WTC11 (cell line): ENCODE measurements around the gene IL17RD. TPM values are rescaled to one million over a fixed set of nuclear protein-coding genes. Genes with fewer than 3 reads are reported as not detected.

ENCODE experiments used
- ATAC-seq: fragments of 200-7000 bp; cut with Tn5 transposase; 2 replicates; pipeline ENCODE4 v1.10.0; 2021; ENCODE audit warnings: mild to moderate bottlenecking, moderate library complexity
- CTCF ChIA-PET: fragments of 300-600 bp; sonication (Branson Sonifier 250); formaldehyde crosslinking; loops from one replicate; lab custom pipeline; 2021; ENCODE audit warnings: antibody characterized with exemption; lab: Charles Lee
- POLR2A ChIA-PET: fragments of 350-600 bp; sonication (Branson Sonifier 250); formaldehyde crosslinking; loops from one replicate; lab custom pipeline; 2021; ENCODE audit warnings: antibody characterized with exemption; lab: Charles Lee
- DNase-seq: peaks from one replicate; pipeline ENCODE4 v3.0.0; 2021; ENCODE audit warnings: low spot score
- H3K27ac Mint-ChIP-seq: 2 replicates; pipeline ENCODE4 v1.8.0; 2021; ENCODE audit warnings: mixed read lengths
- H3K27me3 Mint-ChIP-seq: 2 replicates; pipeline ENCODE4 v1.8.0; 2021; ENCODE audit warnings: low read depth, mild to moderate bottlenecking, moderate library complexity, mixed read lengths
- H3K36me3 Mint-ChIP-seq: 2 replicates; pipeline ENCODE4 v1.8.0; 2021; ENCODE audit warnings: mixed read lengths
- H3K4me1 Mint-ChIP-seq: 2 replicates; pipeline ENCODE4 v1.8.0; 2022; ENCODE audit warnings: mixed read lengths
- H3K4me3 Mint-ChIP-seq: 2 replicates; pipeline ENCODE4 v1.8.0; 2021; ENCODE audit warnings: mild to moderate bottlenecking, moderate library complexity, mixed read lengths
- H3K9me3 Mint-ChIP-seq: 2 replicates; pipeline ENCODE4 v1.8.0; 2021; ENCODE audit warnings: mixed read lengths
- ARID4B ChIP-seq: sonication (generic); formaldehyde crosslinking; IDR thresholded peaks from 2 replicates; pipeline ENCODE4 v1.8.0; 2023; ENCODE audit warnings: missing genetic modification reagents, mild to moderate bottlenecking, borderline replicate concordance
- CDX4 ChIP-seq: fragments of 250-450 bp; sonication (Bioruptor Pico); IDR thresholded peaks from 2 replicates; pipeline ENCODE4 v1.9.0; 2021; ENCODE audit warnings: moderate library complexity, mild to moderate bottlenecking, inconsistent platforms, borderline replicate concordance
- CTCF ChIP-seq: fragments of 200-600 bp; IDR thresholded peaks from 2 replicates; pipeline ENCODE4 v1.8.0; 2022; ENCODE audit warnings: antibody characterized with exemption
- E2F1 ChIP-seq: sonication (generic); formaldehyde crosslinking; IDR thresholded peaks from 2 replicates; pipeline ENCODE4 v1.8.0; 2022; ENCODE audit warnings: mild to moderate bottlenecking, missing genetic modification reagents
- EMX1 ChIP-seq: fragments of 250-450 bp; sonication (Bioruptor Pico); IDR thresholded peaks from 2 replicates; pipeline ENCODE4 v1.8.0; 2021; ENCODE audit warnings: mild to moderate bottlenecking
- FOXP1 ChIP-seq: sonication (generic); formaldehyde crosslinking; IDR thresholded peaks from 2 replicates; pipeline ENCODE4 v1.8.0; 2022; ENCODE audit warnings: missing genetic modification reagents, mild to moderate bottlenecking, moderate library complexity, borderline replicate concordance
- GRHL2 ChIP-seq: fragments of 250-450 bp; sonication (Bioruptor Pico); IDR thresholded peaks from 2 replicates; pipeline ENCODE4 v1.8.0; 2022; ENCODE audit warnings: mild to moderate bottlenecking, moderate library complexity; ENCODE audit not compliant: insufficient replicate concordance, severe bottlenecking
- HMGXB4 ChIP-seq: sonication (generic); formaldehyde crosslinking; IDR thresholded peaks from 2 replicates; pipeline ENCODE4 v1.8.1; 2023; ENCODE audit warnings: mild to moderate bottlenecking, moderate library complexity, missing genetic modification reagents
- MLX ChIP-seq: sonication (generic); formaldehyde crosslinking; IDR thresholded peaks from 2 replicates; pipeline ENCODE4 v1.8.1; 2023; ENCODE audit warnings: mild to moderate bottlenecking, missing genetic modification reagents, moderate library complexity
- MXD4 ChIP-seq: fragments of 250-450 bp; sonication (Bioruptor Pico); IDR thresholded peaks from 2 replicates; pipeline ENCODE4 v1.8.0; 2021; ENCODE audit warnings: mild to moderate bottlenecking, moderate library complexity, borderline replicate concordance
- MYBL2 ChIP-seq: sonication (generic); formaldehyde crosslinking; IDR thresholded peaks from 2 replicates; pipeline ENCODE4 v1.8.1; 2023; ENCODE audit warnings: mild to moderate bottlenecking, moderate library complexity, missing genetic modification reagents
- NFATC4 ChIP-seq: fragments of 250-450 bp; sonication (Bioruptor Pico); IDR thresholded peaks from 2 replicates; pipeline ENCODE4 v1.9.0; 2021; ENCODE audit warnings: mild to moderate bottlenecking
- PRRX2 ChIP-seq: fragments of 250-450 bp; sonication (Bioruptor Pico); IDR thresholded peaks from 2 replicates; pipeline ENCODE4 v1.8.0; 2021; ENCODE audit warnings: mild to moderate bottlenecking
- RELA ChIP-seq: sonication (generic); formaldehyde crosslinking; IDR thresholded peaks from 2 replicates; pipeline ENCODE4 v1.8.1; 2022; ENCODE audit warnings: missing genetic modification reagents, mild to moderate bottlenecking, borderline replicate concordance
- SOX15 ChIP-seq: fragments of 250-450 bp; sonication (Bioruptor Pico); IDR thresholded peaks from 2 replicates; pipeline ENCODE4 v1.9.0; 2021; ENCODE audit warnings: mild to moderate bottlenecking
- TCF7 ChIP-seq: sonication (generic); formaldehyde crosslinking; IDR thresholded peaks from 2 replicates; pipeline ENCODE4 v1.8.0; 2022; ENCODE audit warnings: mild to moderate bottlenecking, low read depth, missing genetic modification reagents, moderate library complexity
- TEAD4 ChIP-seq: sonication (generic); formaldehyde crosslinking; IDR thresholded peaks from 2 replicates; pipeline ENCODE4 v1.8.0; 2022; ENCODE audit warnings: mild to moderate bottlenecking, missing genetic modification reagents
- ZMAT4 ChIP-seq: fragments of 250-450 bp; sonication (Bioruptor Pico); IDR thresholded peaks from 2 replicates; pipeline ENCODE4 v1.9.0; 2021; ENCODE audit warnings: mild to moderate bottlenecking
- ZNF263 ChIP-seq: sonication (generic); formaldehyde crosslinking; IDR thresholded peaks from 2 replicates; pipeline ENCODE4 v1.8.1; 2022; ENCODE audit warnings: low read depth, mild to moderate bottlenecking, moderate library complexity, missing genetic modification reagents
- ZNF671 ChIP-seq: fragments of 250-450 bp; sonication (Bioruptor Pico); IDR thresholded peaks from 2 replicates; pipeline ENCODE4 v1.8.0; 2021; ENCODE audit warnings: mild to moderate bottlenecking
- total RNA-seq: library from RNA; stranded (reverse); gene quantifications from 3 replicates; pipeline ENCODE4 v1.2.3, GENCODE V29; 2021

IL17RD gene
- total RNA-seq, 1 experiment from 2014 or later = 72.9 TPM

- ChIA-PET POLR2A (interaction anchor here (0.6 kb wide), 1 partner anchor 460 kb away, joined by 3 read pairs; no protein-coding TSS in a partner anchor), CTCF (interaction anchor here (0.7 to 1.5 kb wide), 4 partner anchors 35 to 75 kb away, joined by 3 to 5 read pairs (median 4); no protein-coding TSS in a partner anchor)
- H3K27ac Mint-ChIP-seq = 0 out of 2 replicates have a peak overlapping the region, but pooled peaks have one; percentile 46
- peaks cover 59% of the 10 kb centered on the region for H3K4me1 Mint-ChIP-seq
- H3K36me3 Mint-ChIP-seq = peaks cover 18% of the 10 kb centered on the region
- no peak for ATAC-seq
- no peak overlapping the region for H3K4me3 Mint-ChIP-seq
- H3K27me3 Mint-ChIP-seq = no peaks in the 10 kb centered on the region
- TF ChIP-seq FOXP1 (no peak), TEAD4 (CRISPR knock-in tag) (no peak), ARID4B (CRISPR knock-in tag) (no peak), EMX1 (CRISPR knock-in tag) (no peak), ZNF263 (CRISPR knock-in tag) (no peak), PRRX2 (CRISPR knock-in tag) (no peak), MYBL2 (CRISPR knock-in tag) (no peak), E2F1 (CRISPR knock-in tag) (no peak), ZMAT4 (CRISPR knock-in tag) (no peak), GRHL2 (CRISPR knock-in tag) (no peak), MXD4 (CRISPR knock-in tag) (no peak), SOX15 (no peak), CDX4 (CRISPR knock-in tag) (no peak), CTCF (no peak), HMGXB4 (CRISPR knock-in tag) (no peak)
- TF ChIP-seq, all 79 proteins: peak for 0
- H3K9me3 Mint-ChIP-seq = no peaks in the 10 kb centered on the region
- no peak for DNase-seq
Observed at GRCh38 chr3:57147071-57147470, 18.1 kb downstream of the IL17RD start.

GRCh38 chr3:57145852-57146251, 19.3 kb downstream of the IL17RD start:
- Mint-ChIP-seq H3K27ac (no peak overlapping the region), H3K27me3 (no peaks in the 10 kb centered on the region), H3K9me3 (no peaks in the 10 kb centered on the region), H3K4me1 (peaks cover 53% of the 10 kb centered on the region), H3K4me3 (no peak overlapping the region), H3K36me3 (peaks cover 18% of the 10 kb centered on the region)
- ChIA-PET POLR2A (no interaction called here), CTCF (no interaction called here)
- DNase-seq (no peak), ATAC-seq (no peak)
- no peak for TF ChIP-seq RELA
- TF ChIP-seq ZNF671 (CRISPR knock-in tag) = no peak
- no peak for TF ChIP-seq NFATC4
- no peak for TF ChIP-seq PRRX2 (CRISPR knock-in tag)
- TF ChIP-seq ARID4B (CRISPR knock-in tag) = no peak
- TF ChIP-seq TCF7 (CRISPR knock-in tag) = no peak
- TF ChIP-seq MLX (CRISPR knock-in tag) = no peak
